Parathyroid adenoma (tissue), 2 donors: Measurements from ENCODE around the gene DSPP.
A peak's percentile ranks its signal among the peaks of the same experiment; 100 is the strongest.

Experiments
- H2AFZ ChIP-seq: fragments of 300-600 bp; sonication (generic); one replicate; pipeline ENCODE4 v1.7.0; 2017; ENCODE audit warnings: antibody characterized with exemption, mild to moderate bottlenecking
- H3K27ac ChIP-seq: fragments of 300-600 bp; sonication (generic); one replicate; pipeline ENCODE4 v1.7.0; 2017
- H3K27me3 ChIP-seq: fragments of 300-600 bp; sonication (generic); one replicate; pipeline ENCODE4 v1.7.0; 2017; ENCODE audit warnings: low read length; ENCODE audit not compliant: control insufficient read depth, insufficient read depth
- H3K36me3 ChIP-seq: fragments of 300-600 bp; sonication (generic); one replicate; pipeline ENCODE4 v1.7.0; 2017; ENCODE audit warnings: low read length; ENCODE audit not compliant: control insufficient read depth, insufficient read depth
- H3K4me1 ChIP-seq: fragments of 300-600 bp; sonication (generic); one replicate; pipeline ENCODE4 v1.7.0; 2017; ENCODE audit warnings: control low read depth
- H3K4me2 ChIP-seq: fragments of 300-600 bp; sonication (generic); one replicate; pipeline ENCODE4 v1.7.0; 2017; ENCODE audit warnings: low read length
- H3K4me3 ChIP-seq: fragments of 300-600 bp; sonication (generic); one replicate; pipeline ENCODE4 v1.7.0; 2017; ENCODE audit warnings: low read depth, low read length
- H3K79me2 ChIP-seq: fragments of 300-600 bp; sonication (generic); one replicate; pipeline ENCODE4 v1.7.0; 2017; ENCODE audit warnings: control low read depth
- H3K9ac ChIP-seq: fragments of 300-600 bp; sonication (generic); one replicate; pipeline ENCODE4 v1.7.0; 2017; ENCODE audit warnings: mild to moderate bottlenecking
- H3K9me3 ChIP-seq: fragments of 300-600 bp; sonication (generic); one replicate; pipeline ENCODE4 v1.7.0; 2017; ENCODE audit warnings: low read length; ENCODE audit not compliant: control insufficient read depth
- CTCF ChIP-seq: fragments of 300-600 bp; sonication (generic); IDR thresholded peaks from one replicate; pipeline ENCODE4 v1.7.0; 2017; ENCODE audit warnings: antibody characterized with exemption, mild to moderate bottlenecking
- donor health status: primary hyperparathyroidism.

DSPP gene

GRCh38 chr4:87575983-87576382, 32.3 kb upstream of the DSPP start:
- H3K4me1 ChIP-seq: no peaks in the 10 kb centered on the region
- no peak overlapping the region for H3K4me2 ChIP-seq
- H3K27me3 ChIP-seq: no peaks in the 10 kb centered on the region
- no peaks in the 10 kb centered on the region for H3K9me3 ChIP-seq
- H2AFZ ChIP-seq: no peak overlapping the region
- no peak overlapping the region for H3K9ac ChIP-seq
- no peak for TF ChIP-seq CTCF
- no peak overlapping the region for H3K4me3 ChIP-seq
- no peaks in the 10 kb centered on the region for H3K79me2 ChIP-seq
- no peaks in the 10 kb centered on the region for H3K36me3 ChIP-seq
- no peak overlapping the region for H3K27ac ChIP-seq

- no peaks in the 10 kb centered on the region for H3K27me3 ChIP-seq
- no peaks in the 10 kb centered on the region for H3K9me3 ChIP-seq
- H2AFZ ChIP-seq: no peak overlapping the region
- H3K4me2 ChIP-seq: no peak overlapping the region
- H3K36me3 ChIP-seq: no peaks in the 10 kb centered on the region
- no peak overlapping the region for H3K27ac ChIP-seq
- H3K4me3 ChIP-seq: no peak overlapping the region
- no peak overlapping the region for H3K9ac ChIP-seq
- no peaks in the 10 kb centered on the region for H3K79me2 ChIP-seq
- TF ChIP-seq CTCF: no peak
- no peaks in the 10 kb centered on the region for H3K4me1 ChIP-seq
Measured at GRCh38 chr4:87579478-87579877, 28.9 kb upstream of the DSPP start.

- Histone ChIP-seq H3K36me3 (no peaks in the 10 kb centered on the region), H3K9me3 (no peaks in the 10 kb centered on the region), H2AFZ (no peak overlapping the region), H3K27ac (no peak overlapping the region), H3K4me3 (no peak overlapping the region), H3K4me1 (no peaks in the 10 kb centered on the region), H3K9ac (no peak overlapping the region), H3K79me2 (no peaks in the 10 kb centered on the region), H3K4me2 (no peak overlapping the region), H3K27me3 (no peaks in the 10 kb centered on the region)
- no peak for TF ChIP-seq CTCF
Measured at GRCh38 chr4:87580057-87580456, 28.3 kb upstream of the DSPP start.

- no peak overlapping the region for H3K9ac ChIP-seq
- H3K79me2 ChIP-seq: no peaks in the 10 kb centered on the region
- H3K9me3 ChIP-seq: no peaks in the 10 kb centered on the region
- no peaks in the 10 kb centered on the region for H3K27me3 ChIP-seq
- no peaks in the 10 kb centered on the region for H3K36me3 ChIP-seq
- H2AFZ ChIP-seq: no peak overlapping the region
- no peak overlapping the region for H3K27ac ChIP-seq
- no peak for TF ChIP-seq CTCF
- peaks cover 4% of the 10 kb centered on the region for H3K4me1 ChIP-seq
- H3K4me2 ChIP-seq: no peak overlapping the region
- H3K4me3 ChIP-seq: no peak overlapping the region
Measured at GRCh38 chr4:87584222-87584908, 24.0 kb upstream of the DSPP start.

- Histone ChIP-seq H3K9me3 (no peaks in the 10 kb centered on the region), H3K27ac (peak overlapping the region; percentile 65), H2AFZ (peak overlapping the region; percentile 9), H3K79me2 (no peaks in the 10 kb centered on the region), H3K4me1 (peaks cover 4% of the 10 kb centered on the region), H3K4me3 (peak overlapping the region; percentile 11), H3K4me2 (no peak overlapping the region), H3K36me3 (no peaks in the 10 kb centered on the region), H3K27me3 (no peaks in the 10 kb centered on the region), H3K9ac (no peak overlapping the region)
- no peak for TF ChIP-seq CTCF
Measured at GRCh38 chr4:87589531-87589930, 18.8 kb upstream of the DSPP start.
